A673 (cell line): ENCODE results near the gene SEC14L6. TPM values are rescaled to one million over a fixed set of nuclear protein-coding genes. Genes with fewer than 3 reads are reported as not detected.

Experiments
- BruUV-seq: library from RNA; stranded (reverse); fragments of 400-500 nt; replicated peaks from 2 replicates; lab custom pipeline; 2021; lab: Mats Ljungman, UMichigan
- CTCF ChIA-PET: fragments of 300-600 bp; sonication (Branson Sonifier 250); formaldehyde crosslinking; loops from one replicate; lab custom pipeline; 2022; ENCODE audit warnings: antibody characterized with exemption; lab: Charles Lee
- POLR2A ChIA-PET: fragments of 300-600 bp; sonication (Branson Sonifier 250); formaldehyde crosslinking; loops from one replicate; lab custom pipeline; 2022; ENCODE audit warnings: antibody characterized with exemption; ENCODE audit not compliant: low non-redundant PET; lab: Charles Lee
- DNase-seq: peaks from one replicate; pipeline ENCODE4 v3.0.0-alpha.2; 2015; ENCODE audit warnings: low spot score
- H3K27ac ChIP-seq: fragments of 200-600 bp; sonication (generic); 2 replicates; pipeline ENCODE4 v1.5.1; 2016; ENCODE audit warnings: mixed run types, low read depth, mild to moderate bottlenecking, mixed read lengths, antibody characterized with exemption, low read length; ENCODE audit not compliant: poor library complexity, severe bottlenecking
- H3K27me3 ChIP-seq: fragments of 200-600 bp; sonication (generic); replicated peaks from 2 replicates; pipeline ENCODE4 v1.6.1; 2017; ENCODE audit warnings: mixed run types, low read depth, mild to moderate bottlenecking, mixed read lengths, antibody characterized with exemption, low read length; ENCODE audit not compliant: insufficient read depth, poor library complexity
- H3K36me3 ChIP-seq: fragments of 200-600 bp; sonication (generic); 2 replicates; pipeline ENCODE4 v1.6.1; 2016; ENCODE audit warnings: mixed run types, mild to moderate bottlenecking, mixed read lengths, antibody characterized with exemption, low read length; ENCODE audit not compliant: insufficient read depth, poor library complexity, severe bottlenecking
- H3K4me1 ChIP-seq: fragments of 200-600 bp; sonication (generic); 2 replicates; pipeline ENCODE4 v1.6.1; 2017; ENCODE audit warnings: mixed run types, mild to moderate bottlenecking, mixed read lengths, antibody characterized with exemption, low read length; ENCODE audit not compliant: insufficient read depth, poor library complexity, severe bottlenecking
- H3K4me3 ChIP-seq: fragments of 200-600 bp; sonication (generic); 2 replicates; pipeline ENCODE4 v1.5.1; 2016; ENCODE audit warnings: low read depth, mixed run types, mild to moderate bottlenecking, mixed read lengths, low read length; ENCODE audit not compliant: poor library complexity, severe bottlenecking
- H3K9me3 ChIP-seq: fragments of 200-600 bp; sonication (generic); 2 replicates; pipeline ENCODE4 v1.6.1; 2016; ENCODE audit warnings: mixed run types, low read depth, mild to moderate bottlenecking, mixed read lengths, antibody characterized with exemption, low read length; ENCODE audit not compliant: poor library complexity, severe bottlenecking
- EZH2 ChIP-seq: fragments of 200-600 bp; sonication (generic); IDR thresholded peaks from 2 replicates; pipeline ENCODE4 v1.6.1; 2017; ENCODE audit warnings: borderline replicate concordance, low read depth, mild to moderate bottlenecking, mixed read lengths, antibody characterized with exemption, low read length; ENCODE audit not compliant: poor library complexity, severe bottlenecking
- intact Hi-C: fragments of 100-400 bp; cut with micrococcal nuclease; formaldehyde crosslinking; loops from one replicate; pipeline ENCODE4 v1.10.0; 2022; ENCODE audit not compliant: unreplicated experiment
- total RNA-seq: library from RNA; stranded (reverse); gene quantifications from 2 replicates; pipeline ENCODE4 v1.2.3, GENCODE V29; 2021
- TF ChIP-seq, protein P1 (sequence below): fragments of 300-800, 200-600 bp; sonication (generic); conservative IDR thresholded peaks from 2 replicates; pipeline ENCODE4 v1.5.1; 2017; ENCODE audit warnings: low read depth, mild to moderate bottlenecking, antibody characterized with exemption, low read length, moderate library complexity, mixed read lengths

Gene SEC14L6
- total RNA-seq, 1 experiment from 2014 or later = not detected

DNA sequence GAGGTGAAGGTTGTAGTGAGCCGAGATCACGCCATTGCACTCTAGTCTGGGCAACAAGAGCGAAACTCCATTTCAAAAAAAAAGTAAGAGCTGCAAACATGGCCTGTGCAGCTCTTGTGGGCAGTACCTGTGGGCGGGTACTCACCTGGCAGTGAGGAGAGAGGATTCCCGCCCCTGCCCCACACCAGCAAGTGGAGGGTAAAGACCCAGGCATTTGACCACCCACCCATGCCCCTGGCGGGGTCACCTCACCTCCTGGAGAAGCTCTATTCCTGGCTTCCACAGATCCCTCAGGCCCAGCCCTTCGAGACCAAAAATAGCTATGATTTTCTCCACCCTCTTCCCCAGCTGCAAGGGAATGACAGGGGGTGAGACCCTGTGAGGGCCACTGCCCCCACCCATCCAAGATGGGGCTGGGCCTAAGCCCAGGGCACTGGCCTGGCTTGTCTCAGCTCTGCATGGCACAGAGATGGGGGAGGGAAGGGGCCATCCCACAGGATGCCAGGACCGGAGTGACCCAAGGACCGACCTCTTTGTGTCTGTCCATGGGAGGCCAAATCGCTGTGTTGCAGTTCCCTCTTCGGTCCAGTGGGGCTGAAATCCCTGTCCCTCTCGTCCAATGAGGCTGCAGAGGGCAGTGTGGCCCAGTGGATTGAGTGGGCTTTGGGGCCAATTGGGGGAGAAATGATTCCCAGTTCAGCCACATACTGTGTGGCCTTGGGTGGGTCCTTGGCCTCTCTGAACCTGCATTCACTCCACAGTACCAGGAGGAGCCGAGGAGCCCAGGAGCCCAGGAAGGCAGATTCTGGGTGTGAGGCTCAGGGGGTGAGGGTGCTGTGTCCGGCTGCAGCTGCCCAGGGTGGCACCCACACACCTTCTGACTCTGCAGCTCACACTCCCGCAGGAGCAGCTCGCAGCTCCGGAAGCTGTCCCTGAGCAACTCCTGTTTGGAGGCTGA, 14.6 kb downstream of the SEC14L6 start:
- H3K27me3 ChIP-seq = no peaks in the 10 kb centered on the region
- POLR2A ChIA-PET = no interaction called here
- H3K9me3 ChIP-seq = no peaks in the 10 kb centered on the region
- no peak overlapping the region for H3K4me3 ChIP-seq
- no peaks in the 10 kb centered on the region for H3K36me3 ChIP-seq
- CTCF ChIA-PET = no interaction called here
- DNase-seq = no peak
- intact Hi-C loops = no loop called here
- TF ChIP-seq EZH2 = no peak
- TF ChIP-seq, protein P1, sequence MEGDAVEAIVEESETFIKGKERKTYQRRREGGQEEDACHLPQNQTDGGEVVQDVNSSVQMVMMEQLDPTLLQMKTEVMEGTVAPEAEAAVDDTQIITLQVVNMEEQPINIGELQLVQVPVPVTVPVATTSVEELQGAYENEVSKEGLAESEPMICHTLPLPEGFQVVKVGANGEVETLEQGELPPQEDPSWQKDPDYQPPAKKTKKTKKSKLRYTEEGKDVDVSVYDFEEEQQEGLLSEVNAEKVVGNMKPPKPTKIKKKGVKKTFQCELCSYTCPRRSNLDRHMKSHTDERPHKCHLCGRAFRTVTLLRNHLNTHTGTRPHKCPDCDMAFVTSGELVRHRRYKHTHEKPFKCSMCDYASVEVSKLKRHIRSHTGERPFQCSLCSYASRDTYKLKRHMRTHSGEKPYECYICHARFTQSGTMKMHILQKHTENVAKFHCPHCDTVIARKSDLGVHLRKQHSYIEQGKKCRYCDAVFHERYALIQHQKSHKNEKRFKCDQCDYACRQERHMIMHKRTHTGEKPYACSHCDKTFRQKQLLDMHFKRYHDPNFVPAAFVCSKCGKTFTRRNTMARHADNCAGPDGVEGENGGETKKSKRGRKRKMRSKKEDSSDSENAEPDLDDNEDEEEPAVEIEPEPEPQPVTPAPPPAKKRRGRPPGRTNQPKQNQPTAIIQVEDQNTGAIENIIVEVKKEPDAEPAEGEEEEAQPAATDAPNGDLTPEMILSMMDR = no peak
- no peak overlapping the region for H3K27ac ChIP-seq
- BruUV-seq = no TSS peak
- H3K4me1 ChIP-seq = no peaks in the 10 kb centered on the region

DNA sequence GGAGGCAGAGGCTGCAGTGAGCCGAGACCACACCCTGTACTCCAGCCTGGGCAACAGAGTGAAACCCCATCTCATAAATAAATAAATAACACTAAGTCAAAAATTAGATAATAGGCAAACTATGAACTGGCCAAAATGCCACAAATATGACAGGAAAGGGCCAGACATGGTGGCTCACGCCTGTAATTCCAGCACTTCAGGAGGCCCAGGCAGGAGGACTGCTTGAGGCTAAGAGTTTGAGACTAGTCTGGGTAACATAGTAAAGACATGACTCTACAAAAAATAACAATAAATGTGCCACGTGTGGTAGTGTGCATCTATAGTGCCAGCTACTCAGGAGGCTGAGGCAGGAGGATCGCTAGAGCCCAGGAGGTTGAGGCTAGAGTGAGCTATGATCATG, 19.9 kb downstream of the SEC14L6 start:
- H3K36me3 ChIP-seq = no peaks in the 10 kb centered on the region
- ChIA-PET CTCF (no interaction called here), POLR2A (no interaction called here)
- BruUV-seq = no TSS peak
- H3K4me3 ChIP-seq = no peak overlapping the region
- no peak for TF ChIP-seq EZH2
- TF ChIP-seq, protein P1 = no peak
- intact Hi-C loops = no loop called here
- H3K4me1 ChIP-seq = peaks cover 7% of the 10 kb centered on the region
- no peaks in the 10 kb centered on the region for H3K9me3 ChIP-seq
- no peak for DNase-seq
- H3K27me3 ChIP-seq = no peaks in the 10 kb centered on the region
- no peak overlapping the region for H3K27ac ChIP-seq

DNA sequence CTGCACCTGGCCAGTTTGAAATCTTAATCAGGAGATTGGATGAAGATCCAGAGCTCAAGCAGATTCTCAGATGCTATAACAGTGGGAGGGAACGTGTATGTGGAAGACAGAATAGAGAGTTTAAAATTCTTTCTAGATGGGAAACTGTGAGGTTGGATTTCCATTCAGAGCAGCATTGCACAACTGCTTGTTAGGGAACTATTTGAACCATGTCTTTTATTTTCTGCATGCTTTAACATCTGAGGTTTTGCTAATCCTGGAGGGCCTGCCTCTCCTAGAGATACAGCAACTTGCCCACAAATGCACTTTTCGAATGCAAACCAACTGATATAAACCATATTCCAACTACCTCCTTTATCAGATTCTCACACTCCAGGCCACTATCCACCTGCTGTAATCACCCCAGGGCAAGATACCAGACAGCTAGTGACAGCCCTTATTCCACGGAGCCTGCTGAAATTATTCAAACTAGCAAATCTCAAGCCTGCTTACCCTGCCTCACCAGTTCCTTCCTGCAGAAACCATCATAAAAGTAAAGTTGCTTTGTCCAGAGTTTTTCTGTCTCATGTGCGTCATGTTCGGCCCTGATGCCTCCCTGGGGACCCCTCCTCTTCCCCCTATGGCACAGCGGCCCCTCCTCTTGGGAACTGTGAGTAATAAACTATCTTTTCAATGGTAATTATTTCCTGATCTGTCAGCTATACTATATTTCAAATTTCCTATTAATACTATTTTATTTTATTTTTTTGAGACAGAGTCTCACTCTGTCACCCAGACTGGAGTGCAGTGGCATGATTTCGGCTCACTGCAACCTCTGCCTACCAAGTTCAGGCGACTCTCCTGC, 22.7 kb downstream of the SEC14L6 start:
- intact Hi-C loops = no loop called here
- ChIA-PET POLR2A (no interaction called here), CTCF (interaction anchor here (0.8 kb wide), 1 partner anchor 111 kb away, joined by 3 read pairs; the partner anchor contains the start of gene SLC35E4)
- Histone ChIP-seq H3K9me3 (no peaks in the 10 kb centered on the region), H3K36me3 (no peaks in the 10 kb centered on the region), H3K27ac (no peak overlapping the region), H3K27me3 (no peaks in the 10 kb centered on the region), H3K4me1 (peaks cover 7% of the 10 kb centered on the region), H3K4me3 (no peak overlapping the region)
- DNase-seq = peak; percentile 35
- BruUV-seq = no TSS peak
- TF ChIP-seq, protein P1 = no peak
- no peak for TF ChIP-seq EZH2
